Activated CD4-positive, alpha-beta T cell treated with anti-CD3 and anti-CD28 coated beads, Interleukin-2, amount 50 U/mL, for 4 hours (primary cell): Measurements from ENCODE around the gene VPS37C.
A peak's percentile ranks its signal among the peaks of the same experiment; 100 is the strongest.

Experiments used
- DNase-seq, 2 experiments: peaks; one replicate each; pipeline ENCODE4 v3.0.0-alpha.2; 2020

Gene VPS37C

DNA sequence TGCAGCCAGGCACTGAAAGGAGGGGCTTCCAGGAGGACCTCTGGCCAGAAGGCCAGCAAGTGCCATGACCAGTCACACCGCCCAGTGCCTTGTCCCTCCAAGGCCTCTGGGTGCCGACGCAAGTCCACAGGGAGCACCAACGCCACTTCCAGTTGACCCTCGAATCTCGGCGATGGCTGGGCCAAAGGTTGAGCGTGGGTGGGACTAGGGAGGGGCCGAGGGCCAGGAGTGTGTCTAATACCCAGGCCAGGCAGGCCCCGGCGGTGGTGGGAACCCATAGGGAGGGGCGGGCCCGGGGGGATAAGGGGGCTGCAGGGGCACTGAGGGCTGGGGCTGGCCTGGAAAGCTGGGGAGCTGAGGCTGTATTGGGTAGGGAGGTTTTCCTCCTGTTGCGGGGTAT is 29.6 kb downstream of the VPS37C start:
- no peak for DNase-seq

DNA sequence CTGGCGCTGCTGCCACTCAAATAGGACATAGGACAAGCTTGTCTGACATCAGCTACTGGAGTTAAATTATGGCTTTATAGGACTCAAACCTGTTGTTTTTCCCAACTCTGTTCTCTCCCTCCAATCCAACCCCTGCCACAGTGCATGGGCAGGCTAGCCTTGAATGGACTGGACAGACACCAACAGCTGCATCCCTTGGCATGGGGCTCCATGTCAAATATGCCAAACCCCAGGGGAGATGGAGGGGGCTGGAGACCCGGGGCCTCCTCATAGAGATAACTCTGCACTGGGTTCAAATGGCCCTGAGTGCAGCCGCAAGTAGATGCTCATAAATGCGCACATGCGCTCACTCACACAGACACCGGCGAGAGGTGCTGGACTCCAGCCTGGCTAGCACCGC is 30.0 kb downstream of the VPS37C start:
- DNase-seq = no peak

DNA sequence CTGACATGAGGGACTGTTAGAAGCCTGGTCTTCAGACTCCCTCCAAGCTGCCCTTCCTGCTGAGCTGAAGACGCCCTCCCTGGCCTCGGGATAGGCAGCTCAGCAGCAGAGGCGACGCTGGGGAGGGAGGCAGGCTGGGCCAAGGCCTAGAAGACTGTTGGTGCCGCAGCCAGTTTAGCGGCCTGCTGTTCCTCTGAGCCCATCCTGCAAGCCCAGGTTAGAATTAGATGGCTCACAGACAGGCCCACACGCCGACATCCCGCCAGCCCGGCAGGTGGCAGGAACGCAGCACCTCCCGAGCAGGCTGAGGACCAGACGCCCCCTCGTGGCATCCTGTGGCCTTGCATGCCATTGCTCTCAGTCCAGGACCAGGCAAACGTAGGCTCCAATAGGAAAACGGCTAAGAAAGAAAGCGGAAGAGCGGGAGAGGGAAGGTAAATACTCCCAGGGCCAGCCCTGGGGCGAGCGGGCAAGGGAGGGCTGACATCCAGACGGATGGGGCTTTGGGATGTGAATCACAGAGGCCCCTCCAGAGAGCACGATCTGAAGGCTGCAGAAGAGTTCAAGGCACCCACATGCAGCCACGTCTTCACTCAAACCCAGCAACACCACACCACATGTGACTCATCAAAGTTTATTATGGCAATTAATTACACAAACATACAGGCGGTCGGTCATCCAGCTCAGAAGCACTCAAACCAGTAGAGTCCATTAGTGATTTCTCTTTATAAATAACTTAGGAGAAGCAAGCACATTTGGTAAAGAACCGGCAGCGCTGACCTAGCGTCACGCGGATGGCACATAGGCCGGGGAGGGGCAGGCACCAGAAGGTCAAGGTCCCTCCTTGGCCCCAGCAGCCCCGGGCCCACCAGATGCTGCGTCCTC is 31.3 kb downstream of the VPS37C start:
- peak; percentile 88 to 89 for DNase-seq

DNA sequence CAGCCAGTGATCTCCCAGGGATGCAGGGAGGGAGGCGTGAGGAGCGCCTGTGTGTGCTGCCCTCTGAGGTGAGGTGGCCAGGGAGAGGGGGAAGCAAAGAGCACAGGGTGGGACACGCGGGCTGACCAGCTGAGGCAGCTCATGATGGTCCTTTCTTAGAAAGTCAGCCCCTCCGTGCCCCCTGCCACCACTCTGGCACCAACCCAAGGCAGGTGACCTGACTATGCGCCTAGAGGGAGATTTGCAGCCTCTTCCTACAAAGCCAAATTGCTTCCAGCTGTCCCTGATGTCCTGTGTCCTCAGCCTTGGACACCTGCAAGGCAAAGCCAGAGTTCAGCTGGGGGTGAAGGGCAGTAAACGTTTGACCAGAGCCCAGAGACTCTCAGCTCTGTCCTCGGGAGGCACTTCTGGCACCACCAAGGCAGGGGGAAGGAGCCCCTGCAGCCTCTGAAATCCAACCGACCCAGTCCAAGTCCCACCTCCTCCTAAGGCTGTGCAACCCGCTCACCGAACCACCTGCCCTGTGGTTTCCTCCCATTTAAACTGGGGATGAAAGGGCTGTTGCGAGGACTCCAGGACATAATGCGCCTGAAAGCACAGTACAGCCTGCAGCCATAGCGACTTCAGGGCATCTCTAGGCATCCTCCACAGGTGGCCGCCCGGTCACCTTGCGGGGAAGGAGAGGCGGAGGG is 32.1 kb downstream of the VPS37C start:
- DNase-seq = no peak

DNA sequence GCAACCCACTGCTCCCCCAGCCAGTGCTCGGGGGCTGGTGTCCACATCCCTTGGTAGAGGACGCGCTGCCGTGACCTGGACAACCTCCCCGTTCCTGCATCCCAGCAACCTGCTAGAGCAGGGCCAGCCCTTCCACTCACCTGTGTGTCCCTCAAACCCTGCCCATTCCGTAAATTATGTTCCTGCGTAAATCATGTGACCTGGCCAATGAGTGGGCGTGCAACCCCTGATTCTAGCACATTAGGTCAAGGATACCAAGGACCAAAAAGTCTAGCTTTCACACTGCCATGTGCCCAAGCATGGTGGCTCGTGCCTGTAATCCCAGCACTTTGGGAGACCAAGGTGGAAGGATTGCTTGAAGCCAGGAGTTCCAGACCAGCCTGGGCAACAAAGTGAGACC is 33.2 kb downstream of the VPS37C start:
- no peak for DNase-seq

DNA sequence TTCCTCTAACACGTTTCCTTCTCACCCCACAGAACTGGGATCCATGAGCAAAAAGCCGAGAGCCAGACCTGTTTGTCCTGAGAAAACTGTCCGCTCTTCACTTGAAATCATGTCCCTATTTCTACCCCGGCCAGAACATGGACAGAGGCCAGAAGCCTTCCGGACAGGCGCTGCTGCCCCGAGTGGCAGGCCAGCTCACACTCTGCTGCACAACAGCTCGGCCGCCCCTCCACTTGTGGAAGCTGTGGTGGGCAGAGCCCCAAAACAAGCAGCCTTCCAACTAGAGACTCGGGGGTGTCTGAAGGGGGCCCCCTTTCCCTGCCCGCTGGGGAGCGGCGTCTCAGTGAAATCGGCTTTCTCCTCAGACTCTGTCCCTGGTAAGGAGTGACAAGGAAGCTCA is 35.0 kb downstream of the VPS37C start:
- DNase-seq = no peak

DNA sequence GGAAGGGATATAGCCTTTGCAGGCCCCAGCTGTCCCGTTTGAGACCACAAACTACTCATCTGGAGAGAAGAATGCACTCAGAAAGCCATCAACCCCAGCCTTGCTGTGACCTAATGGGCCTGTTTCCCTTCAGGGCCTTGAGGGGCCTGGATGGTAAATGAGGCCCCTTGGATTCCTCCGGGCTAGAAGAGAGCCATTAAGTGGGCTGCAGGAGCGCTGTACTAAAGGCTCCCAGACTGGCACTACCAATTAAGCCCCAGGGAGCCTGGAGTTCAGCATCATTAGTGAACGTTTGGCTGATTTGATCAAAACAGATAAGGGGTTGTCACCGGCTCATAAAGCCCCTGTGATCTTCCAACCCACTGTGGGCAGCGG is 35.9 kb downstream of the VPS37C start:
- no peak for DNase-seq

DNA sequence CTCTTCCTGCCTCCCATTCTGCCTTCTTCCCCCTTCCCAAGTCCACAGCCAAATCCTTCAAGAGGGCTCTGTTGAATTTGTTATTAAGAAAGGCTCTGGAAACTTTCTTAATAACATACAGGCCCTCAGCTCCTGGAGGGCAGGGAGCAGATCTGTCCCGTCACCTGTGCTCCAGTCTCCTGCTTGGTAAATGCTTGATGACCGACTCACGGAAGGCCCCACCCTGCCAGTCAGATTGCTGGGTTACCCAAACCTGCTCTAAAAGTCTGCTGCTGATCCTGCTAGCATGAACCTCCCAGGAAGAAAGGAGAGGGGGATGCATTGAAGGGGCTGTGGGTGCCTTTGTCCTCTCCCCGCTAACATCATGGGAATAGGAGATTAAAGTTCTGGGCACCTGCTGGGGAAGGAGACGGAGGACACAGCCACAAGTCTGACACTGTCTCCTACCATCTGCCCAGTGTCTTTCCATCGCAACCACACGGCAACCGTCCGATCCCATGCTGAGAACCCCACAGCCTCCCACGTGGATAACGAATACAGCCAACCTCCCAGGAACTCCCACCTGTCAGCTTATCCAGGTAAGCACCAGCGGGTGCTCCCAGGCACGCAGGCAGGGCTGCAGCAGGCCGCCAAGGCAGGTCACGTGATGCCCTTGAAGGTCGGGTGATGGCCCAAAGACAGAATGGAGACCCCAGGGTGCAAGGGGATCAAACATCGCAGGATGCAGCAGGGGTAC is 36.5 kb downstream of the VPS37C start:
- no peak for DNase-seq

DNA sequence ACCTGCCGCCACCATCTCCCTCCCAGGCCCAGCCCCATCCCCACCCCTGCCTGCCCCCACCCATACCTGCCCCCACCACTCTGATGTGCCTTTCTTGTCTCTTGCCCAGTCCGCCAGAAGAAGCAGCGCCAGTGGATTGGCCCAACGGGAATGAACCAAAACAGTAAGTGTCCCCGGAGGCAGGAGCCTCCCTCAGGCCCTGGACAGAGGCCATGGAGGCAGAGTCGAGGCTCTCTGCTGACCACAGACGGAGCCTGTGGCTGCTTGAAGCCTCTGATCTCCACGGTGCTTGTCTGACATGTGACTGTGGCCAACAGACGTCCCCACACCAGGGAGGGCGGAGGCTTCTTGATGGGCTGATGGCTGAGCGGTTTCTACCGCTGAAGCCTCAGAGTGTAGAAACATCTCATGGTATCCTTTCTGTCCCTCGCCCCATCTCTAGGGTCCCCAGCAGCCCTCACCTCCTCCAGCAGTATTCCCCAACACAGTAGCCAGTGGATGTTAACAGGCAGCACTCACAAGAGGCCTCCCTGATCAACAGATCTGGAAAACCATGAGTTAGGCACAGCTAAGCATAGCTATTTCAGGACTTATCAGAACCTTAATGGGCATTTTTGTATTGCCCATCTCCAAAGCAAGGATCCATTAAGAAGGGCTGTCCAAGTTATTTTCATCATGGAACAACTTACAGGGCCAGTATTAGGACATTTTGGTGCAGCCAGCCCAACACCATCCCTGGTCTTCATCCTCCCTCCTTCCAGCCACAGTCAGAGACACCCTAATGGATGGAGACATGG is 37.3 kb downstream of the VPS37C start:
- DNase-seq = no peak

DNA sequence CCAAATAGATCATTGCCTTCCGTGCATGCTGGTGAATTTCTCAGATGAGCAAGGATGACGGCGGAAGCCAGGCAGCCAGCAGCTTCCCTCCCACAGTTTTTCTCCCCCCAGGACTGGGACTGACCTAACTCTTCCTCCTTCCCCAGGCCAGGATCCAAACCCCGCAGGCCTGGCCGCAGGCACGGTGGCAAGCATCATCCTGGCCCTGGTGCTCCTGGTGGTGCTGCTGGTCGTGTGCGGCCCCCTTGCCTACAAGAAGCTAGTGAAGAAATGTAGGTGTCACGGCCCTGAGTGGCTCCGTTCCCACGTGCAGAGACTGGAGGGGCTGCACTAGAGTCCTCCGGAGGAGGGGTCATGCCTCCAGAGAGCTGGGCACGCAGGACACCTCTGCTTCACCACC is 38.5 kb downstream of the VPS37C start:
- DNase-seq = no peak

DNA sequence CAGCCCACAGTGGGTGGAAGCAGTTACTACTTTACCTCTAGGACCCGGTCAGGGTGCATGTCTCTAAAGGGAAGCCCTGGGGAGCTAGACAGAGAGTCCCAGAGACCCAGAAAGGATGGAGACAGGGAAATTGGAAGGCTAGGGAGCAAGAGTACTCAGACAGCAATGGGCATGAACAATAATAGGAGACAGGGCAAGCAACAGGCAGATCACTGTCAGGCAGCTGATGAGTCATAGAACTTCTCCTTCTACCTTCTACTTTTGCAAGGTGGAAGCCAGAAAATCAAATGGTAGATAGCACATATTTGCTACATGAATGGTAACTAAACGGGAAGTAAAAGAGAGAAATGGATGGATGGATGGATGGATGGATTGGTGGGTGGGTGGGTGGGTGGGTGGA is 39.3 kb downstream of the VPS37C start:
- DNase-seq = no peak

DNA sequence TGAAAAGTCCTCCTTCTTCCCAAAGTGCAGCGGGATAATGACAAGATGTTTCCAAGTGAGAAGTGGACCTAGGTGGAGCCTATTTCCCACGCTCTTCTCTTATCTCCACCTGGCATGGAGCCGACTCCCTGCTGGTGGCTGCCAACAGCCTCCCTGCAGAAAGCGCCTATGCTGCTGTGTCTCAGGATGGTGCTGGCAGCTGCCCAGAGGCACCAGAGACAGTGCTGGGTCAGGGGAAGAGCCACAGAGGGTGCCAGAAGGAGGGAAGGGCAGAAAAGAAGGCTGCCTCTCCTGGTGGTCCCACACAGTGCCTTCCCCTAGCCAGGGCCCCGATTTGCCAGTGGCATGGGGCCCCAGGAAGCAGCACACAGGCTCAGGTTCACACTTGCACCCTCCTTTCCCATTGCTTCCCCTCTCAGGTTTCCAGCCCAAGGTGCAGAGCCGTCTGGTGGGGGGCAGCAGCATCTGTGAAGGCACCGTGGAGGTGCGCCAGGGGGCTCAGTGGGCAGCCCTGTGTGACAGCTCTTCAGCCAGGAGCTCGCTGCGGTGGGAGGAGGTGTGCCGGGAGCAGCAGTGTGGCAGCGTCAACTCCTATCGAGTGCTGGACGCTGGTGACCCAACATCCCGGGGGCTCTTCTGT is 39.9 kb downstream of the VPS37C start:
- no peak for DNase-seq

DNA sequence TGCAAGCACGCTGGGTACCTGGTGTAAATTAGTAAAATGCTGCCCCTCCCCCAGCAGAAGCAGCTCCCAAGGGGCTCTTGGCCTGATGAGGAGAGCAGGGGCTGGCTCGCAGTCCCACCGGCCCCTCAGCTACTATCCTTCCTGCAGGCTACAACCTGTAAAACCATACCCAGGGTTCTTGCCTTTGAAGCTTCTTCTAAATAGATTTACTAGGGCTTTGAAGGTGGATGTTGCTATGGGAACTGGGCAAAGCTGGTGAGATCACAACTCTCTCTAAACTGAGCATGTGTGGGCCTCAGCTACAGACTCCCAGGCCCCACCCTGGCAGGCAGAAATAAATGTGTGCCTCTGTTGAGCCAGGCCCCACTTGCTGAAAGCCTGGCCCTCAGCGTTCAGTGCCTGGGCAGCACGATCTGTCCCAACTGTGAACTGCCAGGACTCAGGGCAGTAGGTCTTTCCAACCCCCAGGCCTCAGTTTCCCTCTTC is 40.5 kb downstream of the VPS37C start:
- DNase-seq = peak; percentile 29 to 35

DNA sequence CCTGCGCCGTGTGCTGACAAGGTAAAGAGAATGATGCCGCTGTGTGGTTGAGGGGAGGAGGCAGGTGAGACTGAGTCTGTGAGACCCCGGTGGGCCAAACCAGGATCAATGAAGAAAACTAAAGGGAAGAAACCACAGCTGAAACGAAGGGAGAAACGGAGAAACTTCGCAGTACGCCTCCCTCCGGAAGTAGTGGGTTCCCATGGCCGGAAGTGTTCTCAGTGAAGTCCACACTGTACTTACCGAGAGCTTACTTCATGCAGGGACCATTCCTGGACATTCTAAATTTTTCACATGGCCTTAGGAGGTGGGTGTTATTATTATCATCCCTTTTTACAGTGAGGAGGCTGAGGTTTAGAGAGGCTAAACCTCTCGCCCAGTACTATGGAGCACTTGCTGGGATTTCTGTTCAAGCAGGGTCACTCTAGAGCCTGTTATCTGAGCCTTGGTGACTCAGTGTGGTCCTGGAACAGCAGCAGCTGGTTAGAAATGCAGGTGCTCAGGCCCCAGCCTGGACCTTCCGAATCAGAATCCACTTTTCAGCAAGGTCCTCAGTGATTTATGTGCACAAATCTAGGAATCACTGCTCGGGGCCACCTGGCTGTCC is 41.0 kb downstream of the VPS37C start:
- DNase-seq = no peak

DNA sequence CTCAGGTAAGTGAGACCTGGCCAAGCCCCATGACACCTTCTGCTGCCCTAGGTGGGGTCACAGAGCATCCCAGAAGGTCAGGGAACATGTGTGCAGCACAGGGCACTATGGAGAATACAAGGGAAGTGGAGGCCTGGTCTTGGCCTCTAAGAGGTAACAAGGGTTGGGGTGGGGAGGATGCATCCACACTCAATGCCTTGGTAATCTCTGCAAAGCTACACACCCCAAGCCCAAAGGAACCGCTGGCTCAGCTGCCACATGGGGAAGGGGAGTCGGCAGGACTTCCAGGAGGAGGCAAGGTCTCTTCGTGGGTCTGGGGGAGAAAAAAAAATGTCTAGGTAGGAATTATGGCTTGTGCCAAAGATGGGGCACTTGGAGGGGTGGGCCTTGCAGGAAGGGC is 41.7 kb downstream of the VPS37C start:
- no peak for DNase-seq

DNA sequence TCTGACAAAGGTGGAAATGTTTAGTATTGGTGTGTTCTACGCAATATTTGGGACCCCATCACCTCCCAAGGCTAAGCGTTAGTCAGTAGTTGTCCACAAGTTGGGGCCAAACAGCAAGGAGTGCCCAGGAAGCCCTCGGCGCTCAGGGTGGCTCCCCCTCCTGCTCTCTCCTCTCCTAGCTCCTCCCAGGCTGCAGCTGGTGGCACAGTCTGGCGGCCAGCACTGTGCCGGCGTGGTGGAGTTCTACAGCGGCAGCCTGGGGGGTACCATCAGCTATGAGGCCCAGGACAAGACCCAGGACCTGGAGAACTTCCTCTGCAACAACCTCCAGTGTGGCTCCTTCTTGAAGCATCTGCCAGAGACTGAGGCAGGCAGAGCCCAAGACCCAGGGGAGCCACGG is 42.2 kb downstream of the VPS37C start:
- DNase-seq = no peak

DNA sequence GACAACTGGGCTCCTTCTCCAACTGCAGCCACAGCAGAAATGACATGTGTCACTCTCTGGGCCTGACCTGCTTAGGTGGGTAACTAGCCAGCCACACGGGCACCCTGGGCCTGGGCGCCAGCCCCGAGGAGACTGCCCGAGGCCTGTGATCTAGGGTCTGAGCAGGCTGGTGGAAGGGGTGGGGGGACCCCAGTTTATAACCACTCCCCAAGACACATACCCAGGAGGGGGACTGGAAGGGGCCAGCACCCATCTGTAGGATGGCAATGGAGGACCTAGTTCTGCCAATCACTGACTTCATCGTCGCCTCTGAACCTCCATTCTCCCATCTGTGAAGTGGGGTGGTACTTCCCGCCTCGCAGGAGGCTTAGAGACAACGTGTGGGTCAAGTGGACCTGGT is 42.8 kb downstream of the VPS37C start:
- no peak for DNase-seq

DNA sequence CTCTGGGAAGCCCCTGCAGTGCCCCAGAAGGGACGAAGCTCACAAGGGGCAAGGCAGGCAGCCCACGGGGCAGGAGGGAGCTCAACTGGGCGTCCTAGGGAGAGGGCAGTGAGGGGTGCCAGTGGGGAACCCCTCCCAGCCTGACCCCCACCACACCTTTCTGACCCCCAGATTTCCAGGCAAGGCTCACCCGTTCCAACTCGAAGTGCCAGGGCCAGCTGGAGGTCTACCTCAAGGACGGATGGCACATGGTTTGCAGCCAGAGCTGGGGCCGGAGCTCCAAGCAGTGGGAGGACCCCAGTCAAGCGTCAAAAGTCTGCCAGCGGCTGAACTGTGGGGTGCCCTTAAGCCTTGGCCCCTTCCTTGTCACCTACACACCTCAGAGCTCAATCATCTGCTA is 43.2 kb downstream of the VPS37C start:
- DNase-seq = no peak

DNA sequence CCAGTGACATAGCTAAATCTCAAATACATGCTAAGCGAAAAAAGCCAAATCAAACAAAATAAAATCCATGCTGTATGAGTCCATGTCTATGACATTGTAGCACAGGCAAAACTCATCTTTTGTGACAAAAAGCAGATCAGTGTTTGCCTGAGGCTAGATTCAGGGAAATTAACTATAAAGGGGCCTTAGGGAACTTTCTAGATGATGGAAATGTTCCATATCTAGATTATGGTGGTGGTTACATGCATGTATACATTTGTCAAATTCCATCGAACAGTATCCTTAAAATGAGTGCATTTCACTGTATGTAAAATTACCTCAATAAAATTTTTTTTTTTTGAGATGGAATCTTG is 44.1 kb downstream of the VPS37C start:
- no peak for DNase-seq

DNA sequence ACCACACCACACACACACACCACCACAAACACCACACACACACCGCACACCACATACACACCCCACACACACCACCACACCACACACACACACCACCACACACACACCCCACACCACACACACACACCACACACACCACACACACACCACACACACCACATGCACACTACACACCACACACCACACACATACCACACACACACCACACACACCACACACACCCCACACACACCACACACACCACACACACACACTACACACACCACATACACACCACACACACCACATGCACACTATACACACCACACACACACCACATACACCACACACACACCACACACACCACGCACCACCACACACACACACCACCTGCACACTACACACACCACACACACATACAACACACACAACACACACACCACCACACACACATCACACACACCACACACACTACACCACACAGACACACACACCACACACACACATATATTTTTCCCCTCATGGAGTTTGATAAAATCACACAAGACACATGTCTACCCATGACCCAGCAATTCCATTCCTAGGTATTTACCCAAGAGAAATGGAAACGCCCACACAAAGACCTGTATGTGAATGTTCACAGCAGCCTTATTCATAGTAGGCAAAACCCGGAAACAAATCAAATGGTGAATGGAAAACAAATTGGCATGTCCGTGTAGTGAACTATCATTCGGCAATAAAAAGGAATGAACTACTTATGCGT is 44.6 kb downstream of the VPS37C start:
- DNase-seq = no peak
